ENCODE results near the gene BBS9. TPM values are rescaled to one million over a fixed set of nuclear protein-coding genes. Genes with fewer than 3 reads are reported as not detected.

BBS9 gene
- total RNA-seq, 6 experiments from 2014 or later: 3.0 to 8.0 (median 6.6) TPM

- DNase-seq (no peak), ATAC-seq (no peak)
- Histone ChIP-seq H3K4me3 (no peak overlapping the region), H3K27me3 (no peaks in the 10 kb centered on the region), H3K9me3 (no peaks in the 10 kb centered on the region), H3K36me3 (no peaks in the 10 kb centered on the region), H3K4me1 (no peaks in the 10 kb centered on the region), H3K27ac (no peak overlapping the region)
- TF ChIP-seq POLR2A (IDR thresholded peaks at IDR 0.05) (no peak), CTCF (IDR thresholded peaks at IDR 0.05) (no peak)
- intact Hi-C loops (cut with DNase I): no loop called here
- 96% methylated on average over 2 of the region's 2 CpGs for WGBS (ENCODE audit: insufficient coverage, low coverage, low lambda C conversion rate, missing lambda C conversion rate)
Measured at GRCh38 chr7:33357846-33358245, 228.5 kb downstream of the BBS9 start.

GRCh38 chr7:33369888-33370287, 240.5 kb downstream of the BBS9 start:
- Histone ChIP-seq H3K27ac (no peak overlapping the region), H3K9me3 (no peaks in the 10 kb centered on the region), H3K36me3 (peaks cover 0 to 2% (median 0%) of the 10 kb centered on the region in 4 donors), H3K4me3 (no peak overlapping the region), H3K4me1 (no peaks in the 10 kb centered on the region), H3K27me3 (no peaks in the 10 kb centered on the region)
- intact Hi-C loops (cut with DNase I): no loop called here
- no peak for ATAC-seq
- 81% methylated on average over 3 of the region's 3 CpGs for WGBS (ENCODE audit: insufficient coverage, low coverage, low lambda C conversion rate, missing lambda C conversion rate)
- no peak for DNase-seq
- TF ChIP-seq POLR2A (IDR thresholded peaks at IDR 0.05) (no peak), CTCF (IDR thresholded peaks at IDR 0.05) (no peak)

- DNase-seq (no peak), ATAC-seq (no peak)
- no peaks in the 10 kb centered on the region for H3K36me3 ChIP-seq
- no peak overlapping the region for H3K4me3 ChIP-seq
- WGBS (ENCODE audit: insufficient coverage, low coverage, low lambda C conversion rate, missing lambda C conversion rate): 88% methylated on average over 3 of the region's 3 CpGs
- intact Hi-C loops (cut with DNase I): no loop called here
- no peaks in the 10 kb centered on the region for H3K27me3 ChIP-seq
- TF ChIP-seq POLR2A (IDR thresholded peaks at IDR 0.05) (no peak), CTCF (IDR thresholded peaks at IDR 0.05) (no peak)
- H3K4me1 ChIP-seq: no peaks in the 10 kb centered on the region
- H3K27ac ChIP-seq: no peak overlapping the region
- H3K9me3 ChIP-seq: no peaks in the 10 kb centered on the region
Measured at GRCh38 chr7:33373195-33373594, 243.8 kb downstream of the BBS9 start.

- H3K9me3 ChIP-seq: no peaks in the 10 kb centered on the region
- no peak overlapping the region for H3K4me3 ChIP-seq
- no peaks in the 10 kb centered on the region for H3K4me1 ChIP-seq
- no peaks in the 10 kb centered on the region for H3K36me3 ChIP-seq
- no peaks in the 10 kb centered on the region for H3K27me3 ChIP-seq
- intact Hi-C loops (cut with DNase I): no loop called here
- 100% methylated on average over 2 of the region's 4 CpGs for WGBS (ENCODE audit: insufficient coverage, low coverage, low lambda C conversion rate, missing lambda C conversion rate)
- H3K27ac ChIP-seq: no peak overlapping the region
- DNase-seq: no peak
- no peak for ATAC-seq
- TF ChIP-seq POLR2A (IDR thresholded peaks at IDR 0.05) (no peak), CTCF (IDR thresholded peaks at IDR 0.05) (no peak)
Measured at GRCh38 chr7:33379891-33380525, 250.6 kb downstream of the BBS9 start.

GRCh38 chr7:33388332-33388731, 259.0 kb downstream of the BBS9 start:
- no peak for DNase-seq
- TF ChIP-seq CTCF (IDR thresholded peaks at IDR 0.05) (no peak), POLR2A (IDR thresholded peaks at IDR 0.05) (no peak)
- WGBS (ENCODE audit: insufficient coverage, low coverage, low lambda C conversion rate, missing lambda C conversion rate): 87% methylated on average over 3 of the region's 3 CpGs
- Histone ChIP-seq H3K4me3 (no peak overlapping the region), H3K36me3 (no peaks in the 10 kb centered on the region), H3K27me3 (no peaks in the 10 kb centered on the region), H3K4me1 (no peaks in the 10 kb centered on the region), H3K27ac (no peak overlapping the region), H3K9me3 (no peaks in the 10 kb centered on the region)
- no peak for ATAC-seq
- intact Hi-C loops (cut with DNase I): no loop called here

Measured in right lobe of liver (tissue), 6 donors.